MCF 10A (cell line): ENCODE measurements around the gene GPR176. TPM values are rescaled to one million over a fixed set of nuclear protein-coding genes. Genes with fewer than 3 reads are reported as not detected.

Experiments
- BruUV-seq: library from RNA; stranded (reverse); fragments of 400-500 nt; replicated peaks from 2 replicates; lab custom pipeline; 2021; lab: Mats Ljungman, UMichigan
- CTCF ChIA-PET: fragments of 300-600 bp; sonication (Branson Sonifier 250); formaldehyde crosslinking; extraction: SDS; loops from one replicate; lab custom pipeline; 2021; ENCODE audit warnings: antibody characterized with exemption, inconsistent platforms; lab: Yijun Ruan, JAX
- POLR2A ChIA-PET: fragments of 300-600, 350-650 bp; sonication (Branson Sonifier 250); formaldehyde crosslinking; extraction: SDS; loops from one replicate; lab custom pipeline; 2020; ENCODE audit warnings: antibody characterized with exemption, inconsistent platforms; lab: Yijun Ruan, JAX
- DNase-seq: peaks from one replicate; pipeline ENCODE4 v3.0.0-alpha.2; 2018; ENCODE audit not compliant: unreplicated experiment
- H3K27ac Mint-ChIP-seq: one replicate; pipeline ENCODE4 v1.8.0; 2022; ENCODE audit warnings: mild to moderate bottlenecking, low read depth, mixed read lengths; ENCODE audit not compliant: unreplicated experiment
- H3K27me3 Mint-ChIP-seq: one replicate; pipeline ENCODE4 v1.8.0; 2022; ENCODE audit warnings: mixed read lengths; ENCODE audit not compliant: insufficient read depth, unreplicated experiment
- H3K36me3 Mint-ChIP-seq: one replicate; pipeline ENCODE4 v1.8.0; 2022; ENCODE audit warnings: mild to moderate bottlenecking, moderate library complexity, mixed read lengths; ENCODE audit not compliant: insufficient read depth, unreplicated experiment
- H3K4me1 Mint-ChIP-seq: one replicate; pipeline ENCODE4 v1.8.0; 2022; ENCODE audit warnings: mixed read lengths; ENCODE audit not compliant: insufficient read depth, unreplicated experiment
- H3K4me3 Mint-ChIP-seq: one replicate; pipeline ENCODE4 v1.8.0; 2022; ENCODE audit warnings: mild to moderate bottlenecking, moderate library complexity, mixed read lengths; ENCODE audit not compliant: unreplicated experiment
- H3K9me3 Mint-ChIP-seq: one replicate; pipeline ENCODE4 v1.8.0; 2022; ENCODE audit warnings: mixed read lengths; ENCODE audit not compliant: unreplicated experiment
- CTCF ChIP-seq: fragments of 200-600 bp; IDR thresholded peaks from one replicate; pipeline ENCODE4 v1.8.0; 2022; ENCODE audit warnings: antibody characterized with exemption, mild to moderate bottlenecking; ENCODE audit not compliant: unreplicated experiment
- intact Hi-C: fragments of 100-400 bp; cut with micrococcal nuclease; formaldehyde crosslinking; loops from 2 replicates; pipeline ENCODE4 v1.14.1; 2022
- total RNA-seq: library from RNA; stranded (reverse); gene quantifications from 2 replicates; pipeline ENCODE4 v1.2.3, GENCODE V29; 2022

Gene GPR176
- total RNA-seq, 1 experiment from 2014 or later = 1.8 TPM

GRCh38 chr15:39909007-39909406, 11.1 kb downstream of the GPR176 start:
- H3K27me3 Mint-ChIP-seq = no peaks in the 10 kb centered on the region
- ChIA-PET POLR2A (interaction anchor here (0.6 to 2.1 kb wide), 5 partner anchors 11 to 161 kb away, joined by 3 to 5 read pairs (median 4); no protein-coding TSS in a partner anchor), CTCF (interaction anchor here (0.5 to 1.7 kb wide), 3 partner anchors 10 to 666 kb away, joined by 4 to 10 read pairs (median 5); no protein-coding TSS in a partner anchor)
- H3K4me3 Mint-ChIP-seq = no peak overlapping the region
- peaks cover 6% of the 10 kb centered on the region for H3K36me3 Mint-ChIP-seq
- H3K27ac Mint-ChIP-seq = no peak overlapping the region
- intact Hi-C loops = no loop called here
- no peak for TF ChIP-seq CTCF
- BruUV-seq = no TSS peak
- no peak for DNase-seq
- peaks cover 11% of the 10 kb centered on the region for H3K4me1 Mint-ChIP-seq
- H3K9me3 Mint-ChIP-seq = no peaks in the 10 kb centered on the region

- no peak overlapping the region for H3K27ac Mint-ChIP-seq
- no TSS peak for BruUV-seq
Measured at GRCh38 chr15:39908186-39908585, 11.9 kb downstream of the GPR176 start.

DNA sequence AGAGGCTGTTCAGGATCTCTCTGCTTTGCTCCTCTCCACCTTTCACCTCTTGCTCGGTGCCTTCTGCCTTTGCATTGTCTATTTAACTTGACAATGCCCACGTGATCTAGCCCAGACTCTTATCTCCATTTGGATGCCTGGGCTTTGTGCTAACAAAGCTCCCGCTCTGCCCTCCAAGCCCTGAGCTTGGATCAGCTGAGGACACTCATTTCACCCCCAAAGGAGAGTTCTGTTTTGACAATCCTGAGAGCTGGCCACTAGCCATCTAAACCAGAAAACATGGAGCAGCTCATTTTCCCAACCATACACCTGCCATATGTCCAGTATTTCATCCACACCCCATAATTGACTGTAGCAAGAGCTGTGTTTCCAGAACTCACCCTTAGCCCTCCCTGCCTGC, 12.8 kb downstream of the GPR176 start:
- BruUV-seq = no TSS peak
- H3K36me3 Mint-ChIP-seq = peaks cover 6% of the 10 kb centered on the region
- H3K9me3 Mint-ChIP-seq = no peaks in the 10 kb centered on the region
- H3K27ac Mint-ChIP-seq = no peak overlapping the region
- no peak for TF ChIP-seq CTCF
- no peak for DNase-seq
- intact Hi-C loops = no loop called here
- POLR2A ChIA-PET = interaction anchor here (1.4 to 1.6 kb wide), 3 partner anchors 18 to 28 kb away, joined by 3 to 12 read pairs (median 8); partner anchors contain the start of gene EIF2AK4
- peaks cover 11% of the 10 kb centered on the region for H3K4me1 Mint-ChIP-seq
- CTCF ChIA-PET = interaction anchor here (0.6 to 2.1 kb wide), 6 partner anchors 17 to 283 kb away, joined by 3 to 18 read pairs (median 4); no protein-coding TSS in a partner anchor
- no peak overlapping the region for H3K4me3 Mint-ChIP-seq
- H3K27me3 Mint-ChIP-seq = no peaks in the 10 kb centered on the region

More at GRCh38 chr15:39908186-39908585, 11.9 kb downstream of the GPR176 start:
- H3K4me1 Mint-ChIP-seq = peaks cover 11% of the 10 kb centered on the region
- intact Hi-C loops = no loop called here
- DNase-seq = peak; percentile 74
- TF ChIP-seq CTCF = no peak
- no peaks in the 10 kb centered on the region for H3K27me3 Mint-ChIP-seq
- ChIA-PET CTCF (interaction anchor here (1.0 to 2.1 kb wide), 3 partner anchors 9 to 27 kb away, joined by 3 to 18 read pairs (median 10); no protein-coding TSS in a partner anchor), POLR2A (interaction anchor here (0.7 to 2.1 kb wide), 8 partner anchors 11 to 253 kb away, joined by 3 to 12 read pairs (median 4); partner anchors contain the start of genes BUB1B and EIF2AK4)
- H3K4me3 Mint-ChIP-seq = no peak overlapping the region
- no peaks in the 10 kb centered on the region for H3K9me3 Mint-ChIP-seq
- H3K36me3 Mint-ChIP-seq = peaks cover 6% of the 10 kb centered on the region

GRCh38 chr15:39904115-39904514, 16.0 kb downstream of the GPR176 start:
- Mint-ChIP-seq H3K36me3 (peaks cover 6% of the 10 kb centered on the region), H3K27ac (no peak overlapping the region), H3K27me3 (no peaks in the 10 kb centered on the region), H3K4me3 (no peak overlapping the region), H3K9me3 (no peaks in the 10 kb centered on the region), H3K4me1 (peaks cover 11% of the 10 kb centered on the region)
- BruUV-seq = no TSS peak
- intact Hi-C loops = no loop called here
- CTCF ChIA-PET = interaction anchor here (1.7 kb wide), 1 partner anchor 16 kb away, joined by 5 read pairs; no protein-coding TSS in a partner anchor
- DNase-seq = no peak
- TF ChIP-seq CTCF = no peak
- POLR2A ChIA-PET = interaction anchor here (1.1 kb wide), 1 partner anchor 32 kb away, joined by 3 read pairs; no protein-coding TSS in a partner anchor
